Right lobe of liver (tissue), 6 donors: ENCODE measurements around the gene NELFB. TPM values are rescaled to one million over a fixed set of nuclear protein-coding genes. Genes with fewer than 3 reads are reported as not detected.

ENCODE experiments used
- ATAC-seq, 4 donors: fragments of 200-7000 bp; cut with Tn5 transposase; one replicate each; pipeline ENCODE4 v1.9.1; 2020; ENCODE audit warnings: mild to moderate bottlenecking in 4 of 4, moderate library complexity in 4 of 4
- DNase-seq, 3 donors: peaks; one replicate each; pipeline ENCODE4 v3.0.0-alpha.2; 2020
- H3K27ac ChIP-seq, 3 donors: fragments of 200-600 bp; one replicate each; pipeline ENCODE4 v1.8.0; 2022
- H3K27me3 ChIP-seq, 2 donors: fragments of 200-600 bp; one replicate each; pipeline ENCODE4 v1.8.0; 2022
- H3K36me3 ChIP-seq, 4 donors: fragments of 200-600 bp; sonication (generic) in 1 of 4; one replicate each; pipeline versions ENCODE4 v1.5.1 to v1.8.0; 2017 to 2022; ENCODE audit warnings: control low read depth in 1 of 4
- H3K4me1 ChIP-seq, 4 donors: fragments of 200-600 bp; sonication (generic) in 1 of 4; one replicate each; pipeline versions ENCODE4 v1.5.1 to v1.8.0; 2017 to 2022; ENCODE audit warnings: control low read depth in 1 of 4
- H3K4me3 ChIP-seq, 3 donors: fragments of 200-600 bp; one replicate each; pipeline ENCODE4 v1.8.0; 2022
- H3K9me3 ChIP-seq, 4 donors: fragments of 200-600 bp; sonication (generic) in 1 of 4; one replicate each; pipeline versions ENCODE4 v1.5.1 to v1.8.0; 2017 to 2022; ENCODE audit warnings: control low read depth in 1 of 4
- POLR2A ChIP-seq: fragments of 450-650 bp; IDR thresholded peaks from one replicate; pipeline ENCODE4 v1.6.1; 2017; ENCODE audit warnings: antibody characterized with exemption, mild to moderate bottlenecking
- WGBS: methylation state at CpG from one replicate; pipeline ENCODE4 v1.1.6; 2018; ENCODE audit warnings: low coverage, low lambda C conversion rate; ENCODE audit not compliant: insufficient coverage; ENCODE audit errors: missing lambda C conversion rate; 5-methylcytosine and 5-hydroxymethylcytosine counted together
- intact Hi-C, 2 donors: fragments of 100-400 bp; cut with DNase I; formaldehyde crosslinking; loops; one replicate each; pipeline versions ENCODE4 v1.11.2 to v1.14.1; 2022
- total RNA-seq, 6 experiments: library from RNA; depleted of rRNA in 2 of 6; stranded (reverse); fragments of >200 nt in 2 of 6; fragmentation: NEBNext Ultra II Directional in 3 of 6; extraction: Animal tissue kit (Norgen Biotek cat#: 25700) in 3 of 6; gene quantifications; one replicate each; pipeline versions ENCODE4 v1.1.0 to v1.2.4, GENCODE V29; 2016 to 2023
- TF ChIP-seq, protein P1 (sequence below), 4 donors: fragments of 200-600 bp in 3 of 4; fragments of 450-650 bp in 1 of 4; IDR thresholded peaks; one replicate each; pipeline versions ENCODE4 v1.5.1 to v1.8.0; 2016 to 2022; ENCODE audit warnings: antibody characterized with exemption in 4 of 4, mild to moderate bottlenecking in 2 of 4
- donor health status: DM: no; HTN: yes; CAD: no.
- donor health status: DM: no; HTN: no; CAD: no.
- donor health status: DM: no; HTN: no; CAD: no.
- donor health status: DM: no; HTN: yes; CAD: no.
- donor health status: DM: no; HTN: yes; CAD: no.

The NELFB gene
- total RNA-seq, 6 experiments from 2014 or later: 15.6 to 21.6 (median 20.1) TPM

DNA sequence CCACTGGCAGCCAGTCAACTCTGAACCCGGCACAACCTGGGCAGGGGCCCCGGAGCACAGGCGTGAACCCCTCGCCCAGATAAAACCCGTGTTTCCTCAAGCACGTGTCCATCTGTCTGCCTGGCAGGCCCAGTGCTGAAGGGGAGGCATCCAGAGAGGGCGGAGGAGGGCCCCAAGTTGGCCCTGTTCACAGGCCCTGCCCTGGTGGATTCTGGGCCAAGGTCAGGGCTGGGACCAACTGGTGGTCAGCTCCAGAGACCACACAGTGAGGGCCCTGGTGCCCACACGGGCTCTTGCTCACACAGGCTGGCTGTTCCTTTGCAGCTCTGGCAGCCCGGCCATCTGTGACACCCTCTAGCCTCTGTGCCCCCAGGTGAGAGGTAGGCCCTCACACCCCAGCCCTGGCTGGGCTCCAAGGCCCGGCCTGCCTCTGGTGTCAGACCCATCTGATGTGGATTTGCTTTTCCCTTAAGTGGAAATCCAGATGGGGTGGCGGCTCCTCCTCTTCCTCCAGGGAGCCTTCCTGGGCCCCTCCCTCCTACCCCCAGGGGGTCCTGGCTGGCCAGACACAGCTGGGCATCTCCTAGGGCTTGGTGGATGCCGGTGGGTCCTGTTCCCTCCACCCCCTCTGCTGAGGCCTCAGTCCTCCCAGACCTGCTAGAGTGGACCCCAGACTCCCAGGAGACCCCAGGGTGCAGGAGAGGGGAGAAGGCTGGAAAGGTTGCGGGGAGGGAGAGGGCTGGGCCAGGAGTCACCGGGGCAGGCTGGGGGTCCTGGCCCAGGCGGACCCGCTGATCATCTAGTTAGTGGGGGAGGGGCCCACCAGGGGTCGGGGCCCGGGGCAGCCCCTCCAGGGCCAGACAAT lies 4.6 kb upstream of the NELFB start:
- Histone ChIP-seq H3K4me3 (no peak overlapping the region), H3K27ac (no peak overlapping the region), H3K36me3 (no peaks in the 10 kb centered on the region), H3K27me3 (no peaks in the 10 kb centered on the region), H3K9me3 (no peaks in the 10 kb centered on the region), H3K4me1 (peaks cover 0 to 5% (median 0%) of the 10 kb centered on the region in 4 donors)
- no peak for DNase-seq
- WGBS: 46% methylated on average over 10 of the region's 18 CpGs
- ATAC-seq: no peak
- intact Hi-C loops: no loop called here
- TF ChIP-seq, protein P1, sequence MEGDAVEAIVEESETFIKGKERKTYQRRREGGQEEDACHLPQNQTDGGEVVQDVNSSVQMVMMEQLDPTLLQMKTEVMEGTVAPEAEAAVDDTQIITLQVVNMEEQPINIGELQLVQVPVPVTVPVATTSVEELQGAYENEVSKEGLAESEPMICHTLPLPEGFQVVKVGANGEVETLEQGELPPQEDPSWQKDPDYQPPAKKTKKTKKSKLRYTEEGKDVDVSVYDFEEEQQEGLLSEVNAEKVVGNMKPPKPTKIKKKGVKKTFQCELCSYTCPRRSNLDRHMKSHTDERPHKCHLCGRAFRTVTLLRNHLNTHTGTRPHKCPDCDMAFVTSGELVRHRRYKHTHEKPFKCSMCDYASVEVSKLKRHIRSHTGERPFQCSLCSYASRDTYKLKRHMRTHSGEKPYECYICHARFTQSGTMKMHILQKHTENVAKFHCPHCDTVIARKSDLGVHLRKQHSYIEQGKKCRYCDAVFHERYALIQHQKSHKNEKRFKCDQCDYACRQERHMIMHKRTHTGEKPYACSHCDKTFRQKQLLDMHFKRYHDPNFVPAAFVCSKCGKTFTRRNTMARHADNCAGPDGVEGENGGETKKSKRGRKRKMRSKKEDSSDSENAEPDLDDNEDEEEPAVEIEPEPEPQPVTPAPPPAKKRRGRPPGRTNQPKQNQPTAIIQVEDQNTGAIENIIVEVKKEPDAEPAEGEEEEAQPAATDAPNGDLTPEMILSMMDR (IDR thresholded peaks at IDR 0.05): no peak
- no peak for TF ChIP-seq POLR2A

DNA sequence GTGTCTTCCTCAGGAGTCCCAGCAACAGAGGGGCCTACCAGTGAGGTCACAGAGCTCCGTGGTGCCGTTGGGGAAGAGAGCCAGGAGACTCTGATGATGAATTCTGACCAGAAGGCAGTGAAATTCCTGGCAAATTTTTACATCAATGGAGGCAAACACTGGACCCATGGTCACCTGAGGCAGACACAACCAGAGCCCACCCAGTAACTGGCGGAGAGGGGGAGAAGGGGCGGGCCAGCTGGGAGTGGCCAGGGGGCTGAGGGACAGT lies 4.0 kb upstream of the NELFB start, which contains the start of gene STPG3:
STPG3 (plus strand) TSS at position 93 of the 268 bp plus-strand sequence; CDS start at position 94, 1 bp downstream.
- intact Hi-C loops: no loop called here
- Histone ChIP-seq H3K27ac (no peak within 1 kb of the TSS), H3K4me3 (no peak within 1 kb of the TSS), H3K36me3 (no peaks in the 10 kb centered on the region), H3K9me3 (no peaks in the 10 kb centered on the region), H3K27me3 (no peaks in the 10 kb centered on the region), H3K4me1 (peaks cover 0 to 7% (median 2%) of the 10 kb centered on the region in 4 donors)
- TF ChIP-seq, protein P1 (IDR thresholded peaks at IDR 0.05): no peak
- TF ChIP-seq POLR2A: no peak
- DNase-seq: no peak
- 82% methylated on average over 3 of the region's 4 CpGs for WGBS
- no peak for ATAC-seq

DNA sequence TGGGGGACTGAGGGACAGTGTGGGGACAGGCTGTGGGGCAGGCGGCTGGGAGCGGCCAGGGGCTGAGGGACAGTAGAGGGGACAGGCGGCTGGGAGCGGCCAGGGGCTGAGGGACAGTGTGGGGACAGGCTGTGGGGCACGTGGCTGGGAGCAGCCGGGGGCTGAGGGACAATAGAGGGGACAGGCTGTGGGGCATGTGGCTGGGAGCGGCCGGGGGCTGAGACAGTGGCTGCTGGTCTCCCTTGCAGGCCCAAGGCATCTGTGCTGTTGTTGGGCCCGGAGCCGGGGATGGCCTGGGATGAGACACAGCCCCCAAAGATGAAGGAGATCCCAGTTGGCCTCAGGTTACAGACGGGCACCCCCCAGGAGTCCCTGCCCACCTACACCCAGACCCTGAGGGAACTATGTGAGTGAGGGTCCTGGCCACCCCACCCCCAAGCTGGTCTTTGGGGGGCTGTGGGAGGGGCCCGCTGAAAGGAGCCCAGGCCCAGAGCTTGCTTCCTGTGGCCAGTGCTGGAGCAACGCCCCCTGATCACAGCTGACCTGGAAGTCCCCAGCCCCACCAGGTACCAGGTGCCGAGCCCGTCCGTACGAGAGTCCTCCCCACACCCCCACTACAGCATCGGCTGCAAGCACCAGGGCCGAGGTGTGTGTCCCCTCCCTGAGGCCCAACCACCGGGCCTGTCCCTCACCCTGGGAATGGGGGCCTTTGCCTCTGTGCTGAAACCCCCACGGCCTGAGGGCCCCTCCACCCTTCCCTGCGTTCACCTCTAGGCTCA lies 3.4 kb upstream of the NELFB start:
- DNase-seq (no peak), ATAC-seq (no peak)
- peaks cover 0 to 4% (median 0%) of the 10 kb centered on the region in 4 donors for H3K36me3 ChIP-seq
- no peak overlapping the region for H3K27ac ChIP-seq
- 89% methylated on average over 6 of the region's 22 CpGs for WGBS
- no peaks in the 10 kb centered on the region for H3K9me3 ChIP-seq
- intact Hi-C loops: no loop called here
- peaks cover 0 to 13% (median 3%) of the 10 kb centered on the region in 4 donors for H3K4me1 ChIP-seq
- H3K27me3 ChIP-seq: no peaks in the 10 kb centered on the region
- no peak for TF ChIP-seq POLR2A
- TF ChIP-seq, protein P1 (IDR thresholded peaks at IDR 0.05): no peak
- no peak overlapping the region for H3K4me3 ChIP-seq

DNA sequence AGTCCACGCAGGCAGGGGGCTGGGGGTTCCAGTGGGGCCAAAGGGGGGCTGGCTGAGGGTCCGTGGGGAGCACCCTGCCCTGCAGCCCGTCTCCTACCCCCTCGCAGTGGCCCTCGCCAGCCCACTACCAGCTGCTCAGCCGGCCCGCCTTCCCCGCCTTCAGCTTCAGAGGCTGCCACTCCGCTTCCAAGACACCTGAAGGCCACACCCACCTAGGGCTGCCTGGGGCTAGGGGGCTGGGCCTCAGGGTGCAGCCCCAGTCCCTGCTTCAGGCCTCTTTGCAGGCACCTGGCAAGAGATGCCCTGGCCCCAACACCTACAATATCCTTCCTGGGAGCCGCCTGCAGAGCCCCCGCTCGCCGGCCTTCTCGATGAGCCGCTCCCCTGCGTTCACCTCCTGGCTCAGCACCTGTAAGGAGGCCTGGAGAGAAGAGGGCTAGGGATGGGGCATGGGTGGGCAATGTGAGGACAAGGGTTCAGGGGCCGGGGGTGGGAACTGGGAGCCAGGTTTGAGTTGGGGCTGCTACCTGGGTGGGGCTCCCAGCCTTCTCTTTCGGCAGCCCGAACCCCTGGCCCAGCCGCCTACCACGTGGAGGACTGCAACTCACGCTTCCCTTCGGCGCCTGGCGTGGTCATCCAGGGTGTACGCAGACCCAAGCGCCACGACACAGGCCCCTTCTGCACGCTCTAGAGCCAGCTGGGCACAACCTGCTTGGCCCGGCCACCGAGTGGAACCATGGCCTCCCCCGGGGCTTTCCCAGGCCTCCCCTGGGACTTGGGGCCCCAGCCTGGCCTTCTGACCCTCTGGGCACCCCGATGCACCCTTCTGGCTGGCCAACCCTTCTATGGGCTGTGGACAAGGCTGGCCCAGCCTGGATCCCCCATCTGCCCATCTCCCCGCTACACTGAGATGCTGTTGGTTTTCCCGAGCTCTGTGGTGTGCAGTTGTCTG lies 2.3 kb upstream of the NELFB start:
- Histone ChIP-seq H3K9me3 (no peaks in the 10 kb centered on the region), H3K4me3 (no peak overlapping the region), H3K4me1 (peaks cover 0 to 16% (median 3%) of the 10 kb centered on the region in 4 donors), H3K27me3 (no peaks in the 10 kb centered on the region), H3K27ac (no peak overlapping the region), H3K36me3 (peaks cover 0 to 7% (median 0%) of the 10 kb centered on the region in 4 donors)
- no peak for ATAC-seq
- TF ChIP-seq, protein P1 (IDR thresholded peaks at IDR 0.05): no peak
- TF ChIP-seq POLR2A: no peak
- intact Hi-C loops: no loop called here
- DNase-seq: no peak
- WGBS: 77% methylated on average over 3 of the region's 35 CpGs
